ENCODE results near the gene NRL.
A peak's percentile ranks its signal among the peaks of the same experiment; 100 is the strongest.

NRL gene

DNA sequence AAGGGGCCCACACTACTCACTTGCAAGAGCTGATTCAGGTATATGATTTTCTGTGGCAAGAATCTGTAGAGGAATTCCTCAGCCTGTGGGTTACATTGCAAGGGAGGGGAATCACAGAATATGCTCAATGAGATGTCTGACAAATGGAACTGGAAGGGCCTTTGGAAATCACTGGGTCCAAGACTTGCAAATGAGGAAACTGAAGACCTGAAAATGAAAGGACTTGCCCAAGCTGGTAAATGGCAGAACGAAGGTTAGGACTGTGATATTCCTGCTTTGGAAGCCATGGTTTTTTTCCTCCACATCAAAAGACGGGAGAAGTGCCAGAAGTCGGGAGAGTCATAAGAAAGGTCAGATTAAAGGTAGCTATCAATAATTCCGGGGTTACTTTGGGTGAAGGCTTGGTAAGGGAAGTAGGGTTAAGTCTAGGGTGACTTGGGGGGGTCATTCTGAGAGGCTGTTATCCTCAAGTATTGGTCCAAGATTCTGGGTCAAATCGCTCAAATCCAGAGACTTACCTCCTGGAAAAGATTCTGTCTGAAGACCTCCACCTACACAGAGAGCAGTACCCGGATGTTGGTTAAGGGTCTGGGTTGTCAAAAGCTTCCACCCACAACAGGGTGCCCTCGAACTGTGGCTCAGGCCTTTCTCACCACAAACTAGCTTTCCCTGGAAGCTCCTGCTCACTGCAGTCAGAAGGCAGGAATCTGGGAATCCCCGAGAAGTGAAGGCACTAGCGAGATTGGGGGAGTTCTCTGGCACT lies 31.1 kb upstream of the NRL start:
- peaks cover 18% of the 10 kb centered on the region for H3K79me2 ChIP-seq
- peaks cover 14% of the 10 kb centered on the region for H3K4me1 ChIP-seq
- TF ChIP-seq, protein P1, sequence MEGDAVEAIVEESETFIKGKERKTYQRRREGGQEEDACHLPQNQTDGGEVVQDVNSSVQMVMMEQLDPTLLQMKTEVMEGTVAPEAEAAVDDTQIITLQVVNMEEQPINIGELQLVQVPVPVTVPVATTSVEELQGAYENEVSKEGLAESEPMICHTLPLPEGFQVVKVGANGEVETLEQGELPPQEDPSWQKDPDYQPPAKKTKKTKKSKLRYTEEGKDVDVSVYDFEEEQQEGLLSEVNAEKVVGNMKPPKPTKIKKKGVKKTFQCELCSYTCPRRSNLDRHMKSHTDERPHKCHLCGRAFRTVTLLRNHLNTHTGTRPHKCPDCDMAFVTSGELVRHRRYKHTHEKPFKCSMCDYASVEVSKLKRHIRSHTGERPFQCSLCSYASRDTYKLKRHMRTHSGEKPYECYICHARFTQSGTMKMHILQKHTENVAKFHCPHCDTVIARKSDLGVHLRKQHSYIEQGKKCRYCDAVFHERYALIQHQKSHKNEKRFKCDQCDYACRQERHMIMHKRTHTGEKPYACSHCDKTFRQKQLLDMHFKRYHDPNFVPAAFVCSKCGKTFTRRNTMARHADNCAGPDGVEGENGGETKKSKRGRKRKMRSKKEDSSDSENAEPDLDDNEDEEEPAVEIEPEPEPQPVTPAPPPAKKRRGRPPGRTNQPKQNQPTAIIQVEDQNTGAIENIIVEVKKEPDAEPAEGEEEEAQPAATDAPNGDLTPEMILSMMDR (IDR thresholded peaks at IDR 0.05) = no peak
- peak overlapping the region; percentile 93 for H3K27ac ChIP-seq
- no peaks in the 10 kb centered on the region for H3K36me3 ChIP-seq (ENCODE audit: control insufficient read depth, insufficient read depth, low read length)
- H2AFZ ChIP-seq = peak overlapping the region; percentile 96
- H3K4me2 ChIP-seq (ENCODE audit: low read length) = peak overlapping the region; percentile 65
- H3K4me3 ChIP-seq (ENCODE audit: low read depth, low read length) = peak overlapping the region; percentile 72
- no peaks in the 10 kb centered on the region for H3K27me3 ChIP-seq (ENCODE audit: control insufficient read depth, insufficient read depth, low read length)
- H3K9ac ChIP-seq = peak overlapping the region; percentile 30
- H3K9me3 ChIP-seq (ENCODE audit: control insufficient read depth, low read length) = no peaks in the 10 kb centered on the region

DNA sequence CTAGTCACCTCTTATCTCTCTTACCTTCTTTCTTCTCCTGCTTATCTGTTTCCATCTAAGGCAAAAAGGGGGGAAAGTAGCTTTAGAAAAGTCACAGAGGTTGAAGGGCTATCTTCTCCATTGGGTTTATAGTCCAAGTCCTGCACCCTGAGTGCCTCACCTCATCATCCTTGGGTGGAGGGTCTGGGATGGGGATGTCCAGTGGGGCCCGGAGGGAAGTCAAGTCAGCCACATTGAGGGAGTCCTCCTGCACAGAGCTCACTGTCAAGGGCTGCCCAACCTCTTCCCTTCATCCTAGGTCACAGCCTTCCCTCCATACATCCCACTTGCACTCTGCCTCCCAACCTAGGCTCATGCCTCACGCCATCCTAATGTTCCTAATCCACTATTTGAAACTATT lies 30.5 kb upstream of the NRL start:
- H2AFZ ChIP-seq = no peak overlapping the region
- TF ChIP-seq, protein P1 (IDR thresholded peaks at IDR 0.05) = no peak
- peak overlapping the region; percentile 93 for H3K27ac ChIP-seq
- H3K79me2 ChIP-seq = peaks cover 18% of the 10 kb centered on the region
- no peaks in the 10 kb centered on the region for H3K9me3 ChIP-seq (ENCODE audit: control insufficient read depth, low read length)
- H3K36me3 ChIP-seq (ENCODE audit: control insufficient read depth, insufficient read depth, low read length) = no peaks in the 10 kb centered on the region
- H3K4me1 ChIP-seq = peaks cover 14% of the 10 kb centered on the region
- peak overlapping the region; percentile 65 for H3K4me2 ChIP-seq (ENCODE audit: low read length)
- H3K9ac ChIP-seq = no peak overlapping the region
- H3K4me3 ChIP-seq (ENCODE audit: low read depth, low read length) = no peak overlapping the region
- H3K27me3 ChIP-seq (ENCODE audit: control insufficient read depth, insufficient read depth, low read length) = no peaks in the 10 kb centered on the region

DNA sequence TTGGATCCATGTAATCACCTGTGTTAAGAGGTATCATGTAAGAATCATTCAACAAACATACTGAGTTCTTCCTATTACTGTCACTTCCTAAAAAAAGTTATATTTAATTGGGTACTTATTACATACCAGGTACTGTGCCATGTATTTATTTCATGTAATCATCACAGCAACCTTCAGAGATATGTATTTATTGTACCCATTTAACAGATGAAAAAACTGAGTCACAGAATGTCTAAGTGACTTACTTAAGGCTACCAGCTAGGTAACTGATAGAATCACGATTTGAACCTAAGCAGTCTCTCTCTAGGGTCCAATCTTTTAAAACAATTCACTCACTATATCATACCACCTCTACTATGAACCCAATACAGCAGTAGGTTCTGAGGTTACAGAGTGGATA lies 29.7 kb upstream of the NRL start:
- Histone ChIP-seq H3K27me3 (ENCODE audit: control insufficient read depth, insufficient read depth, low read length) (no peaks in the 10 kb centered on the region), H3K27ac (no peak overlapping the region), H3K4me2 (ENCODE audit: low read length) (no peak overlapping the region), H3K4me3 (ENCODE audit: low read depth, low read length) (no peak overlapping the region), H3K79me2 (peaks cover 13% of the 10 kb centered on the region), H2AFZ (no peak overlapping the region), H3K4me1 (peaks cover 15% of the 10 kb centered on the region), H3K9ac (no peak overlapping the region), H3K9me3 (ENCODE audit: control insufficient read depth, low read length) (no peaks in the 10 kb centered on the region), H3K36me3 (ENCODE audit: control insufficient read depth, insufficient read depth, low read length) (no peaks in the 10 kb centered on the region)
- TF ChIP-seq, protein P1 (IDR thresholded peaks at IDR 0.05) = no peak

DNA sequence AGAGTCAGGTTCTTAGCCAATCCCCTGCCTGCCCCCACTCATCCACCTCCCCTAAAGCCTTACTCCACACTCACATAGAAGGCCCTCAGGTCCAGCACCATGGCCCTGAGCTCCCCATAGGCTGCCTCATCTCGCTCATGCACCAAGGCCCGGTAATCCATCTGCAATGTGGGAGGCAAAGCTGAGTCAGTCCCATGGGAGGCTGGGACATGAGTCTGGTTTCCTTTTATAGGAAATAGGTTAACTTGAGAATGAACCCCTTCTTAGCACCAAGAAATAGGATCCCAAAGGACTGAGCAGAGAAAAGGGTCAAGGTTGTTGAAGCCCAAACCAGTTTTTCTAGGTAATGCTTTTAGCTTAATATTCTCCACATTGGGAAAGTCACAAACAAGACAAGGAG lies 28.8 kb upstream of the NRL start:
- H3K9ac ChIP-seq = no peak overlapping the region
- H3K4me2 ChIP-seq (ENCODE audit: low read length) = no peak overlapping the region
- peaks cover 17% of the 10 kb centered on the region for H3K4me1 ChIP-seq
- H3K27ac ChIP-seq = no peak overlapping the region
- H3K36me3 ChIP-seq (ENCODE audit: control insufficient read depth, insufficient read depth, low read length) = no peaks in the 10 kb centered on the region
- H3K4me3 ChIP-seq (ENCODE audit: low read depth, low read length) = no peak overlapping the region
- H3K79me2 ChIP-seq = peaks cover 14% of the 10 kb centered on the region
- no peaks in the 10 kb centered on the region for H3K27me3 ChIP-seq (ENCODE audit: control insufficient read depth, insufficient read depth, low read length)
- no peaks in the 10 kb centered on the region for H3K9me3 ChIP-seq (ENCODE audit: control insufficient read depth, low read length)
- H2AFZ ChIP-seq = no peak overlapping the region
- TF ChIP-seq, protein P1 (IDR thresholded peaks at IDR 0.05) = no peak
